Caco-2 (cell line): ENCODE data around the gene ACSL1. TPM values are rescaled to one million over a fixed set of nuclear protein-coding genes. Genes with fewer than 3 reads are reported as not detected.

Experiments
- BruUV-seq: library from RNA; stranded (reverse); fragments of 400-500 nt; replicated peaks from 2 replicates; lab custom pipeline; 2021; lab: Mats Ljungman, UMichigan
- CTCF ChIA-PET: fragments of 300-600 bp; sonication (Branson Sonifier 250); formaldehyde crosslinking; loops from one replicate; lab custom pipeline; 2022; ENCODE audit warnings: antibody characterized with exemption; lab: Charles Lee
- POLR2A ChIA-PET: fragments of 300-600 bp; sonication (Branson Sonifier 250); formaldehyde crosslinking; loops from one replicate; lab custom pipeline; 2022; ENCODE audit warnings: antibody characterized with exemption; lab: Charles Lee
- DNase-seq, 2 experiments: peaks; one replicate each; pipeline versions ENCODE4 v3.0.0 to v3.0.0-alpha.2; 2020 to 2022
- H3K27me3 ChIP-seq: replicated peaks from 2 replicates; pipeline ENCODE4 v1.6.0; 2011; ENCODE audit warnings: low read length; ENCODE audit not compliant: control insufficient read depth, insufficient read depth
- H3K36me3 ChIP-seq: 2 replicates; pipeline ENCODE4 v1.5.1; 2011; ENCODE audit warnings: low read length; ENCODE audit not compliant: control insufficient read depth, insufficient read depth
- H3K4me1 ChIP-seq: fragments of 250-450 bp; sonication (Bioruptor Pico); 2 replicates; pipeline ENCODE4 v1.5.1; 2020; ENCODE audit warnings: mild to moderate bottlenecking
- H3K4me3 ChIP-seq: 2 replicates; pipeline ENCODE4 v1.5.1; 2011; ENCODE audit warnings: low read depth, mild to moderate bottlenecking, control low read depth, low read length
- H3K9me3 ChIP-seq: fragments of 250-450 bp; sonication (Bioruptor Pico); 2 replicates; pipeline ENCODE4 v1.5.1; 2020; ENCODE audit warnings: mild to moderate bottlenecking, moderate library complexity
- H3K27ac Mint-ChIP-seq: one replicate; pipeline ENCODE4 v1.8.0; 2022; ENCODE audit warnings: mixed read lengths; ENCODE audit not compliant: unreplicated experiment
- H3K27me3 Mint-ChIP-seq: one replicate; pipeline ENCODE4 v1.8.0; 2022; ENCODE audit warnings: mixed read lengths; ENCODE audit not compliant: insufficient read depth, unreplicated experiment
- H3K36me3 Mint-ChIP-seq: one replicate; pipeline ENCODE4 v1.8.0; 2022; ENCODE audit warnings: mild to moderate bottlenecking, mixed read lengths; ENCODE audit not compliant: insufficient read depth, unreplicated experiment
- H3K4me1 Mint-ChIP-seq: one replicate; pipeline ENCODE4 v1.8.0; 2022; ENCODE audit warnings: low read depth, mixed read lengths; ENCODE audit not compliant: unreplicated experiment
- H3K4me3 Mint-ChIP-seq: one replicate; pipeline ENCODE4 v1.8.0; 2022; ENCODE audit warnings: mild to moderate bottlenecking, moderate library complexity, mixed read lengths; ENCODE audit not compliant: unreplicated experiment
- H3K9me3 Mint-ChIP-seq: one replicate; pipeline ENCODE4 v1.8.0; 2022; ENCODE audit warnings: mixed read lengths; ENCODE audit not compliant: unreplicated experiment
- CTCF ChIP-seq, 2 experiments: fragments of 200-600 bp in 1 of 2; IDR thresholded peaks; 1 replicate in 1 of 2; 2 replicates in 1 of 2; pipeline versions ENCODE4 v1.5.1 to v1.8.0; 2011 to 2022; ENCODE audit warnings: antibody characterized with exemption in 1 of 2, control low read depth in 1 of 2, inconsistent platforms in 1 of 2, low read depth in 1 of 2, low read length in 1 of 2, mild to moderate bottlenecking in 1 of 2, moderate library complexity in 1 of 2; ENCODE audit not compliant: insufficient read depth in 1 of 2, severe bottlenecking in 1 of 2, unreplicated experiment in 1 of 2
- intact Hi-C: fragments of 100-400 bp; cut with micrococcal nuclease; formaldehyde crosslinking; loops from one replicate; pipeline ENCODE4 v1.10.0; 2022; ENCODE audit not compliant: unreplicated experiment
- total RNA-seq: library from RNA; stranded (reverse); gene quantifications from 2 replicates; pipeline ENCODE4 v1.2.3, GENCODE V29; 2022

The ACSL1 gene
- total RNA-seq, 1 experiment from 2014 or later, result 100 TPM

- Mint-ChIP-seq H3K27me3 (no peaks in the 10 kb centered on the region), H3K4me1 (no peaks in the 10 kb centered on the region), H3K4me3 (no peak overlapping the region), H3K36me3 (no peaks in the 10 kb centered on the region), H3K27ac (no peak overlapping the region), H3K9me3 (no peaks in the 10 kb centered on the region)
- Histone ChIP-seq H3K4me1 (no peaks in the 10 kb centered on the region), H3K27me3 (no peaks in the 10 kb centered on the region), H3K36me3 (no peaks in the 10 kb centered on the region), H3K9me3 (no peaks in the 10 kb centered on the region), H3K4me3 (no peak overlapping the region)
- no TSS peak for BruUV-seq
- ChIA-PET POLR2A (no interaction called here), CTCF (no interaction called here)
- no peak for TF ChIP-seq CTCF (IDR thresholded peaks at IDR 0.05; ENCODE audit: insufficient read depth in 1 of 2, low read depth in 1 of 2, low read length in 1 of 2, severe bottlenecking in 1 of 2, unreplicated experiment in 1 of 2)
- no peak for DNase-seq
- intact Hi-C loops, result no loop called here
Measured at GRCh38 chr4:184851200-184851541, 25.4 kb upstream of the ACSL1 start.

GRCh38 chr4:184850431-184851199 lies 24.8 kb upstream of the ACSL1 start:
- H3K36me3 ChIP-seq, result no peaks in the 10 kb centered on the region
- H3K4me1 ChIP-seq, result no peaks in the 10 kb centered on the region
- Mint-ChIP-seq H3K9me3 (no peaks in the 10 kb centered on the region), H3K4me1 (no peaks in the 10 kb centered on the region), H3K27ac (no peak overlapping the region), H3K4me3 (no peak overlapping the region), H3K36me3 (no peaks in the 10 kb centered on the region), H3K27me3 (no peaks in the 10 kb centered on the region)
- BruUV-seq, result no TSS peak
- no peak for TF ChIP-seq CTCF (IDR thresholded peaks at IDR 0.05; ENCODE audit: insufficient read depth in 1 of 2, low read depth in 1 of 2, low read length in 1 of 2, severe bottlenecking in 1 of 2, unreplicated experiment in 1 of 2)
- no peak overlapping the region for H3K4me3 ChIP-seq
- intact Hi-C loops, result no loop called here
- H3K9me3 ChIP-seq, result no peaks in the 10 kb centered on the region
- H3K27me3 ChIP-seq, result no peaks in the 10 kb centered on the region
- DNase-seq, result no peak
- ChIA-PET POLR2A (no interaction called here), CTCF (no interaction called here)

- intact Hi-C loops, result no loop called here
- Histone ChIP-seq H3K4me3 (no peak overlapping the region), H3K36me3 (no peaks in the 10 kb centered on the region), H3K4me1 (peaks cover 3% of the 10 kb centered on the region; the same call in 1 of the 2 replicates), H3K9me3 (no peaks in the 10 kb centered on the region), H3K27me3 (no peaks in the 10 kb centered on the region)
- DNase-seq, result no peak
- no peak for TF ChIP-seq CTCF (IDR thresholded peaks at IDR 0.05; ENCODE audit: insufficient read depth in 1 of 2, low read depth in 1 of 2, low read length in 1 of 2, severe bottlenecking in 1 of 2, unreplicated experiment in 1 of 2)
- CTCF ChIA-PET, result no interaction called here
- H3K27ac Mint-ChIP-seq, result no peak overlapping the region
- POLR2A ChIA-PET, result no interaction called here
- H3K36me3 Mint-ChIP-seq, result no peaks in the 10 kb centered on the region
- no peak overlapping the region for H3K4me3 Mint-ChIP-seq
- H3K4me1 Mint-ChIP-seq, result no peaks in the 10 kb centered on the region
- no peaks in the 10 kb centered on the region for H3K27me3 Mint-ChIP-seq
- H3K9me3 Mint-ChIP-seq, result no peaks in the 10 kb centered on the region
- no TSS peak for BruUV-seq
Measured at GRCh38 chr4:184850018-184850417, 24.2 kb upstream of the ACSL1 start.
